Left ventricle myocardium superior (tissue), 1 donor: ENCODE measurements around the gene RGS3. TPM values are rescaled to one million over a fixed set of nuclear protein-coding genes. Genes with fewer than 3 reads are reported as not detected.

Source experiments
- ATAC-seq: fragments of 200-7000 bp; cut with Tn5 transposase; one replicate; pipeline ENCODE4 v1.9.1; 2020; ENCODE audit warnings: mild to moderate bottlenecking, moderate library complexity
- DNase-seq: peaks from one replicate; pipeline ENCODE4 v3.0.0-alpha.2; 2020
- intact Hi-C: fragments of 100-400 bp; cut with micrococcal nuclease; formaldehyde crosslinking; loops from one replicate; pipeline ENCODE4 v1.11.0; 2022
- total RNA-seq: library from RNA; stranded (reverse); fragmentation: NEBNext Ultra II Directional; extraction: Animal tissue kit (Norgen Biotek cat#: 25700); gene quantifications from one replicate; pipeline ENCODE4 v1.2.1, GENCODE V29; 2021
- donor health status: DM: no; HTN: yes; CAD: no; lungs with severe emphysema.

RGS3 gene
- total RNA-seq, 1 donor from 2014 or later, result 115 TPM

DNA sequence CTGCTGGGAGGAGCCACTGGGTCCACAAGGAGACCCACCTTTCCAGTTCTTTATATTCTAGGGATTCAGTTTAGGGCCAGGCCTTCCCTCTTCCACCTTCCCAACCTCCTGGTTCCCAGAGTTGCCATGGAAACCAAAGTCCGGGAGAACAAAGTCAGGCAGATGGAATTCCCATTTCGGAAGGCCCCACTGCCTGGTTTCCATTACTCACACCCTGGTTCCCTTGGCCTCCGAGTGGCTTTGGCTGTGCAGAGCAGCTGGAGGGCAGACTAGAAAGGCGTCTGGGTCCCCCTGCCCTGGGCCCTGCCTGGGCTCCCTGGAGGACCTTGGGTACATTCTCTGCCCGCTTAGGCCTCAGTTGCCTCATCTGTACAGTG is 136.1 kb downstream of the RGS3 start:
- DNase-seq, result no peak
- intact Hi-C loops, result no loop called here
- no peak for ATAC-seq

DNA sequence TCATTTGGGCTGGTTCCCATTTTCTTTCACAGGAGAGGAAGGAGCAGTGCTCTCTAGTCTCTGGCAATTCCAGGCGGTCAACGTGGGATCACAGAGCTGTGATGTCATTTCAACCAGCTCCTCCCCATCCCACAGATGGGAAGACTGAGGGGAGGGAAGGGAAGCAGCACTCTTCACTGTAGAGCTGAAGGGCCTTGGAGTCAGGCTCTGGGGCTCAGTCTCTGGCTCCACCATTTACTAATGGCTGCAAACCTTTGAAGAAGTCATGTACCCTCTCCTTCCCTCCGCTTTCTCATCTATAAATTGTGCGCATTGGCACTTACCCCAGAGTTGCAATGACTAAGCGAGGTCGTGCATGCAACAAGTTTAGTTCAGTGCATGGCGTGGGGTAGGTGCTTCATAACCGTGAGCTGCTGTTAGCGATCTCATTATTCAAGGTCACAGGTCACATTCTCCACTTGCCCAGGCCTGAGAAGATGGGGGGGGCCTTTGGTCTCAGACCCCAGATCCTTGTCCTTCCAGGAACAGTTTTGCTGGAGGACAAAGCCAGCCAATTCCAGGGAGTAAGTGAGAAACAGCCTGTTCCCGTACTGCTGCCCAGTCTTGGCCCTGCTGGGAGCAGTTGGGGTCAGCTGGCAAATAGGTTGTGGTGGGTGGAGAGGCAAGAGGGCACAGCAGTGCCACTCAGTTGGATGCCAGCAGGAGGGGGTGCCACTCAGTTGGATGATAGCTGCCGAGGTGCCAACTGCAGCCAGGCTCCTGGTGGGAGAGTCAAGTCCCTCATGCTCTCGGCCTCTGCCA is 136.7 kb downstream of the RGS3 start:
- intact Hi-C loops, result no loop called here
- DNase-seq (peak; percentile 53), ATAC-seq (peak; percentile 53)

DNA sequence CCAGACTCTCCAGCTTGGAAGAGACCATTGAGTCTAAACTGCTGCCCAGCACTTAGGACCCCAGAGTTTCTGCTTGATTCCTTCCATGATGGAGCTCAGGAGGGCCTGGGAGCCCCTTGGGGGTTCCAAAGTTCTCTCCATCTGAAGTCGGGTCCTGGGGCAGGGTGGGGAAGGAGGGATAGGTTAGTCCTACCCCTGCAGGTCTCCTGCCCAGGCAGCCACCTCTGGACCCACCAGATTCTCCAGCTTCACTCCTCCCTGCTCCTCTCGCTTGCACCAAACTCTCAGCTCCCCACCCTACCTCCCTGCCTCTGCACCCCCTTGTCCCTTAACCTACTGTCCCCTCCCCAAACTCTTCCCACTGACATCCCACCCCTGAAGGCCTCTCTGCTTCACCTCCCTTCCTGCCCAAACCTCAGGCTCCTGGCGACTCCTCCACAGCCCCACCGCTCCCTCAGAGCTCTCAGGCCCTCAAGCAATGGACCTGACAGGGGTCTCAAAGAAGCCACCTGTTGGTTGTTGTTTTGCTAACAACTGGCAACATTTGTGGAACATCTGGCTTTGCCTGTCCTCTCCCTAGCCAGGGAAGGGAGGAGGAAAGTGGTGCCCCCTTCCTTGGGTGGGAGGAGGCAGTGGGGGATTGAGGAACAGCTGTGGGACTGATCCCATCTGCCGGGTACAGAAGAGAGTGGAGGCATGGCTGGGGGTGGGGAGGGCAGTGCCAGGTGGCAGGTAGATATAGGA is 137.5 kb downstream of the RGS3 start:
- ATAC-seq (no peak), DNase-seq (peak; percentile 23)
- intact Hi-C loops, result no loop called here

DNA sequence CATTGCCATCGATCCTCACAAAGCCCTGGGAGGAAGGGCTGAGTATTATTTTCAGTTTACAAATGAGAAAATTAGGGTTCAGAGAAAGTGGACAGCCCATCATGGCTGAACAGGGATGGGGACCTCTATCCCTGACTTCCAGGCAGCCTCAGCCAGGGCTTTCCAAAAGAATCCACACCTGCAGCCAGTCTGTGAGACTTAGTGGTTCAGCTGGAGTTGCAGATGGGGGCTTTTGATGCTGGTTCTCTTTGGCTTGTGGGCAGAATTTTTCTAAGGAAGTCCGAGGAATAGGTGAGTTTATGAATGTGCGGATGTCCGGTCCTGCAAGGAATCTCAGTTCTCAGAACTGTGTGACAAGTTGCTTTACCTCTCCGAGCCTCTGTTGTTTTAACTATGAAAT is 138.1 kb downstream of the RGS3 start:
- DNase-seq (no peak), ATAC-seq (no peak)
- intact Hi-C loops, result no loop called here

DNA sequence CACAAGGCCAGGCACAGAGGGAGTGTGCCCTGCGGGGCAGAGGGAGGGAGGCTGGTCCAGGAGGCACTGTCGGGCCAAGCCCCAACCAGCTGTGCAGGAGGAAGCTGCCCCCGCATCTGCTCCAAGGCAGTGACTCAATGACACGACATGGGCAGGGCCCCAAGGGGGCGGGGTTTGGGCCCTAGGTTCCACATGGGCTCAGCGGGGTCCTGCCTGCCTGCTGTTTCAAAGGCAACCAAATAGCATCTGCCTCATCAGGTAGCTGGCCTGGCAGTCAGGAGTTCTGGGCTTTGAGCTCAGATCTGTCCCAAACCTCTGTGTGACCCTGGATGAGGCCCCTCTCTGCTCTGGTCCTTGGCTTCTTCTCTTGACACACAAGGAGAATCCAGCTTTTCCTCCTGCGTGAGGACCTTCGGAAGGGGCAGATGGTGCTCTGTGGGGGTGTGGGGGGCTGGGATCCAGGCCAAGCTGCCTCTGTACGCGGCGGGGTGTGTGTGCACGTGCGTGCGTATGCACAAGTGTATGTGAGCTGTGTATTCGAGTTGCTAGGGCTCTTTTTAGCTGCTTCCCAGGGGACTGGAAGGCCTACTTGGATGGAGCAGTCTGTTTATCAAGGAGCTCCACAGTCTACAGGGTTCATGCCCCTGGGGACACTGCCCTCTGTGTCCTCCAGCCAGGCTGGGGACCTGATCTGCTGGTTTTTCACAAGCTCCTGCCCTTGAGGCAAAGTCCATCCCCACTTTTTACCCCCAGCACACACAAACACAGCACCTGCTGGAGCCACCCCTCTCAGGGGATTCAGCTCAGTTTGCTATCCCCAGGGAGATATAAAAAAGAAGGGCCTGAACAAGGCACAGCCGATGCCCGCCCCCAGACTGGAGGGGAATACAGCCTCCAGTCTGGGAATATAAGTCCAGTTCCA is 138.9 kb downstream of the RGS3 start:
- intact Hi-C loops, result no loop called here
- ATAC-seq, result peak; percentile 65
- peak; percentile 88 for DNase-seq

DNA sequence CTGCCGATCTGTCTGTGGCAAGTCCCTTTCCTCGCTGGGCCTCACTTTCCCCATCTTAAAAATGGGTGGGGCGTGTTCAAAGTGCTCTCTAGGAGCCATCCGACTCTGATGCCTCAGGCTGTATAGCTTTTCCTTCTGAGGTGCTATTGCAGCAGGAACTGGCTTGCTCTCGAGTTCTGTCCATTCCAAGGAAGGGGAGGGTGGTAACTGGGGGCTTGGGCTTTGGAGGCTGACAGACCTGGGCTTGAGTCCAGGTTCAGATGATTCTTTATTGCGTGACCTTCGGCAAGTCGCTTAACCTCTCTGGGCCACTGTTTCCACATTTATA is 139.5 kb downstream of the RGS3 start:
- DNase-seq, result peak; percentile 21
- intact Hi-C loops, result no loop called here

DNA sequence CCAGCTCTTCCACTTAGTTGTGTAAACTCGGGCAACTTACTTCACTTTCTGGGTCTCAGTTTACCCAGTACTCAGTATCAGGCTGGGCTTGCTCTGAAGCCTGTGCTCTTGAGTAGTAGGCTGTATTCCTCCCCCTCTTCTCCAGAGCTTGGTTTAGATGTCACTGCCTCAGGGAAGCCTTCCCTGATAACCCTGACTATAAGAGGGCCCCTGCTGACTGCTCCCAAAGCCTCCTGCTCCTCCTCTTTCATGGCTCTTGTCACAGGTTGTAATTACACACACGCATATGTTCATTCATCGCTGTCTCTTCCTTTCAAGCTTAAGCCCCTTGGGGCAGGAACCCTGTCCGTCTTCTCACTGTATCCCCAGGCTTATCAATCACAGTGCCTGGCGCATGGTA is 140.2 kb downstream of the RGS3 start:
- ATAC-seq, result no peak
- DNase-seq, result no peak
- intact Hi-C loops, result no loop called here

More for the DNA sequence above, 139.5 kb downstream of the RGS3 start:
- no peak for ATAC-seq

DNA sequence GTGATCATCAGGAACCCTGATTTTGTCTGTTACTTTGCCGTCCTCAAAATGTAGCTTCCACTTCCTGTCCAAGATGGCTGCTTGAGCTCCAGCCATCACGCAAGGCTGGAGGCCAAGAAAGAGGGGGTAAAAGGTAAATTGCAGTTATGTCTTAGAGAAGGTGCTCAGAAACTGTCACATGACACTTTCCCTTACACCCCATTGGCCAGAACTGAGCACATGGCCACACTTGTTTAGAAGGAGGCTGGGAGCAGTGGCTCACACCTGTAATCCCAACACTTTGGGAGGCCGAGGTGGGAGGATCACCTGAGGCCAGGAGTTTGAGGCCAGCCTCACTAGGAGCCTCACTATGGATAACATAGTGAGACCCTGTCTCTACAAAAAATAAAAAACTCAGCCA is 140.9 kb downstream of the RGS3 start:
- ATAC-seq, result no peak
- DNase-seq, result no peak
- intact Hi-C loops, result no loop called here

DNA sequence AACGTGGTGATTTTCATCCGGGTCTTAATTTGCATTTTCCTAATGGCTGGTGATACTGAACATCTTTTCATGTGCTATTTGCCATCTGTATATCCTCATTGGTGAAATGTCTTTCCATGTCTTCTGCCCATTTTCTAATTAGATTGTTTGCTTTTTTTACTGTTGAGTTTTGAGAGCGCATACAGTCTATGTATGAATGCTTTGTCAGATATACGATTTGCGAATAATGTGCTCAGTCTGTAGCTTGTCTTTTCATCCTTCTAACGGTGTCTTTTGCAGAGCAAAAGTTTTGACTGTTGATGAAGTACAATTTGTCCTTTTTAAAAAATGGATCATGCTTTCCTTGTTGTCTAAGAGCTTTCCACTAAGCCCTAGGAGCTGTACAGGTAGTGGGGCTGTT is 143.0 kb downstream of the RGS3 start:
- ATAC-seq (no peak), DNase-seq (no peak)
- intact Hi-C loops, result no loop called here

DNA sequence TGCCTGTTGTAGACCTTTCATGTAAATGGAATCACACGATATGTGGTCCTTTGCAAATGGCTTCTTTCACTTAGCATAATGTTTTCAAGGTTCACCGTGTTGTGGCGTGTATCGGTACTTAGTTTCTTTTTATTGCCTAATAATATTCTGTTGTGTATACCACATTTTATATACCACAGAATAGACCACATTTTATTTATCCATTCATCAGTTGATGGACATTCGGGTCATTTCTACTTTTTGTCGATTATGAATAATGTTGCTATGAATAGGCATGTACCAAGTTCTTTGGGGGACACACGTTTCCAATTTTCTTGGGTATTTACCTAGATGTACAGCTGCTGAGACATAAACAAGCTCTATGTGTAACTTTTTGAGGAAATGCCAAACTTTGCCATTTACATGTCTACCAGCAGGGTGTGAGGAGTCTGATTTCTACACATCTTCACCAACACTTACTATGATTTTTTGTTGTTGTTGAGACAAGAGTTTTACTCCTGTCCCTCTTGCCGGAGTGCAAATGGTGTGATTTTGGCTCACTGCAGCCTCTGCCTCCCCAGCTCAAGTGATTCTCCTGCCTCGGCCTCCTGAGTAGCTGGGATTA is 144.7 kb downstream of the RGS3 start:
- DNase-seq, result no peak
- ATAC-seq, result no peak
- intact Hi-C loops, result no loop called here

DNA sequence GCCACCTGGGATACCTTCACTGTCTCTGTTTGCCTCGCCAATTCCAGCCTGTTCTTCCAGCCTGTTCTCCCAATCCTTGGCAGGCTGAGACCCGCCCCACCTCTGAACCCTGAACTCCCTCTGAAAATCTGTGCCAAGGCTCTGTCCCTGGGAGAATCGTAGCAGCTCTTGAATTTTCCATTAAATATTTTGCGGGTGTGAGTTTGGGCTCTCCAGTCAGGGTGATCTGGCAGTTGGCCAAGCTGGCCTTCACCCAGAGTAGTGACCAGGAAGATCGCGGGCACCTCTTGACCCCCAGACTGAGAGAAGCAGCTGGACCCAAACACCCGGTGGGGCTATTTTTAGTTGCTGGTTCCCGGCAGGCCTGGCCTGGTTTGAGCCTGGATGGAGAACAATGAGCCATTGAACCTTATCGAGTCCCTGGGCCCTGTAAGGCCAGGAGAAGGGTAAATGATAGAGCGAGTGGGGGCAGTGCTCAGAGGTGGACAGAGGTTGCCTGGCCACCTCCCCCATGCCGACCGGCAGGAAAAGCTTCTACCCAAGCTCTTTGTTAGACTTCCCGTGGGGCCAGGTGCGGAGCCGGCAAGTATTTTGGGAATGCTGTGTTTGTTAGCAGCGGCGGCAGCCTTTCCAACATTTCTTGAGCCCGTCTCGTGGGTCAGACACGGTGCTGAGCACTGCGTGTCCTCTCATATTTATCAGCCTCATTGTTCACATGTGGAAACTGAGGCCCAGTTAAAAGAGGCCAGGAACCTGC is 146.2 kb downstream of the RGS3 start:
- intact Hi-C loops, result no loop called here

DNA sequence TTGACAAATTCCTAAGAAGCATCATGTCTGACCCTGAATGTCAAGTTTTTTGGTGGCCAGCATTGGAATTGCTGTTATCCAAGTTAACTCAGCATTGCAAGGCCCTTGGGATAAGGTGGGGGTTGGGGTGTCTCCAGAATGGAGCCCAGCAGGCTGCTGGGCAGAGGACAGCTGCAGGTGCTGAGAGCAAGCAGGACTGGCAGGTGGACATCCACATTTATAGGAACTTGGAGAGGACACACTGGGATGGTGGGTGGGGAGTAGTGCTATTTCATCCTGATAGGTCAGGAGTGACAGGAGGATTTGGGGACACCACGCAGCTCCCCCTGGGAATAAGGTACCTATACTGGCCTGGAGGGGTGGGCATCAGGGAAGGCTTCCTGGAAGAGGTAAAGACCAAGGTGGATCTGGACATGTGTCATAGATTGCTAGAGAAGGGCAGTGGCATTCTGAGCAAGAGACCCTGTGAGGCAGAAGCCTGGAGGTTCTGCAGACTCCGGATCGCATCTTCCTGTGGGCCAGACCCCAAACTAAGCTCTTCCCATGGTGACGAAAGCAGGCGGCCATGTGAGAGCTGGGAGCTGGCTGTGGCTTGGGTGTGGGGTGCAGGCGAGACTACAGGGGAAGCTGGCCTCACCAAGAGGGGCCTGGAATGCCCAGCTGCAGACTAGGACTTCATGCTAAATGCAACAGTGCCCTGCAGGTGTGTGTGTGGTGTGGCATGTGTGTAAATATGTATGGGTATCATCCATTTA is 148.1 kb downstream of the RGS3 start:
- DNase-seq (no peak), ATAC-seq (no peak)
- intact Hi-C loops, result no loop called here

More for the DNA sequence above, 146.2 kb downstream of the RGS3 start:
- DNase-seq, result peak; percentile 90
- peak; percentile 94 for ATAC-seq

DNA sequence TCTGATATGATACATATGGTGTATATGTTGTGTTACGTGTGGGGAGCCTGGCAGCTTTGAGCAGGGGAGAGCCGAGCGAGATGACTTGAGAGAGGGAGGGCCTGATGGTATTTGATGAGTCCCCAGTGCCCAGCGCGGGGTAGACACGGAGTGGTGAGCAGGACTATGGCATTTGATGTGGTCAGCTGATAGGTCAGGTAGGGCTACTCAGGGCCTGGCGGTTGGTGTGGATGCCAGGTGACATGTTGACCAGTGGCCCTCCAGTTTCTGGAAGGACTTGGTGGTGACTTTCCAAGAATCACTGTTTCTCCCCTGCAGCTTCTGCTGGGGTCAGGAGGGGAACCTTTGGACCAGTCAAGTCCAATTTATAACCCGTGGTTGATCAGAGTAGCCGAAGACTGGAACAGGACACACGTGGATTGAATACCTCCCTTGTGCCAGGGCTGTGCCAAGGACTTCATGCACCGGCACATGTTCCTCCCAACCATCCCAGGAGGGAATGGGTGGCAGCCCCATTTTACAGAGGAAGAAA is 148.8 kb downstream of the RGS3 start:
- DNase-seq, result no peak
- no peak for ATAC-seq
- intact Hi-C loops, result no loop called here

DNA sequence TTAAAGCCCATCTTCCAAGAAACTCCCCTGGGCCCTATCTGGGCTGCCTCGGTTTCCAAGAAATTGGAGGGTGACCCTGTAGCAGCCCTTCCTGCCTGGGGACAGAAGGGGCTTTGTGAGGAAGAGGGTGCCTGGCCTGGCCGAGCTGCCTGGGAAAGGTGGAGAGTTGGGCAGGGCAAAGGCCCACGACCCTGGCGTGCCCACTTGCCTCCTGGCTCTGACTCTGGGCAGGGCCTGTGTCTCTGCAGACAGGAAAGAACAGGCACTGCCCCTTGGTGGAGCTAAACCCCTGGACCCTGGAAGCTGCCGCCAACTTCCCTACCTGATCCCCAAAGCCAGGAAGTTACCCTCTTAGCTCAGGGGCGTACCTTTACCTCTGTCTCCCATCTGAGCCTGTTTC is 149.3 kb downstream of the RGS3 start:
- intact Hi-C loops, result no loop called here
- no peak for ATAC-seq

DNA sequence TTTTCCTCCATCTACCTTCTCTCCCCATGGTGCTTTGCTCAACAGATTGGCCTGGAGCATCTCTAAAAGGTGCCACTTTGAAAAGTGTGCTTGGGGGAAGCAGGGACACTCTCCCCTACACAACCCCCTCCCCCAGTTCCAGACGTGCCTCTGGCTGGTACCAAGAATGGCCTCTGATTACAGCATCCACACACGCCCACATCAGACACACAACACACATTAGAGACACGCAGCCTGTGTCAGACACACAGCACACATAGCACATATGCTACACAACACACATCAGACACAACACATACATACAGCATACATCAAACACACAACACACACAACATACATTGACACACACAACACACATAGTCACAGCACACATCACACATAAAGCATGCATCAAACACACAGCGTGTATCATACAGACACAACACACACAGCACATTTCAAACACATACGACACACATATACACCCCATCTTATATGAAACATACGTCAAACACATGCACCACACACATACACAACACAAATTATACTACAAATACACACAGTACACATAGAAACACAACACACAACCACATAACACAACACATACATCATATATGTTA is 150.4 kb downstream of the RGS3 start:
- intact Hi-C loops, result no loop called here
- DNase-seq (no peak), ATAC-seq (no peak)

More for the DNA sequence above, 149.3 kb downstream of the RGS3 start:
- DNase-seq, result no peak

DNA sequence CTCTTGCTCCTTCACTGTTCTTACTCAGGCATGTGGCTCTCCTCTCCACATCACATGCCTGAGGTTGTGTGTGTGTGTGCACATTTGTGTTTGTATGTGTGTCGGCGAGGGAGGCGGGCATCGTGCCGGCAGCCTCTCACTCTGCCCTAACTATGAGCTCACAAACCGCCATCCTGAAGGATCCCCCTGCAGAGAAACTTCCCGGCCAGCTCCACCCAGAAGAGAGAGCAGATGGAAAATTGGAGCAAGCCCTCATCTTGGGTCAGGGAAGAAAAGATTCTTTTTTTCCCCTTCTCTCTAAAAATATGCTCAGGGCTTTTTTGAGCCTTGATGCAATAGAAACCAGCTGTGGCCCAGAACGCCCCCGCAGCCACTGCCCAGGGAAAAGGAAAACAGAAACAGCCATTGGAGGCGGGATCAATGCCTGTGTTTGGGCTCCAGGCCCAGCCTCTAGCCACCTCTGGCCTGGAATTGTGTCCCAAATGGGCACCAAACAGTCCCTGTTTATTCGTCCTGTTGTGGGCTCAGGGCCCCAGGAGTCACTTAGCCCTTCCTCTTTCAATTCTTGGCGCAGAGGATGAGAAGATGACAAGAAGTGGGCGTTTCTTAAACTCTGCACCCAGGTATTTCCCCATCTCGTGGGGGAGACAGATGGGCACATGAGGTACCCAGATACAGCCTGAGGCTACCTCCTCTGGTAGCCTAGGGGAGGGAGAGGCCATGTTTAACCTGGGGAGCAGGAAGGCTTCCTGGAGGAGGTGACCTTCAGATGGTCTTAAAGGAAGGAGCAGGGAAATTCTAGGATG is 151.5 kb downstream of the RGS3 start:
- DNase-seq (peak; percentile 75), ATAC-seq (peak; percentile 71)
- intact Hi-C loops, result no loop called here

DNA sequence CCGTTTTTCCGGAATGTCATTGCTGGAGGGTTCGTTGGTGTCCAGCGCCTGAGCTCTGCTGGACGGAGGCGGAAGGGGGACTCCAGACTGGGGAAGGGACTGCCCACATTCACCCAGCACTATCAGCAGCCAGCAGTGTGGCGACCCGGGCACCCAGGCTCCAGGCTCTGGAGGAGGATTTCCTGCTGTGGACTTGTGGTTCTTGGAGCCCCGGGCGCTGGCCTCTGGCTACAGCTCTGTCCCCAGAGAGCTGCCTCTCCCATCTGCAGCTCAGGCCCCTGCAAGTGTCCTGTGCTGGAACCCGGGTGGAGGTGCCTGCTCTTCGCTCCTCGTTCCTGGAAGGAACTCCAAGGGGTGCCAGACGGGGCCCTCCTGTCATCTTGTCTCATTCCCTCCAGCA is 152.6 kb downstream of the RGS3 start:
- ATAC-seq (no peak), DNase-seq (no peak)
- intact Hi-C loops, result no loop called here
